Keratinocyte (primary cell): ENCODE data around the gene ANGPTL8. TPM values are rescaled to one million over a fixed set of nuclear protein-coding genes. Genes with fewer than 3 reads are reported as not detected.

Experiments
- DNase-seq: peaks from one replicate; pipeline ENCODE4 v3.0.0-alpha.2; 2011; ENCODE audit warnings: low read depth, missing footprints, low spot score
- FAIRE-seq: peaks from 2 replicates; lab custom pipeline; 2011; peaks lifted over from hg19 to GRCh38; lab: Jason Lieb, UNC
- H2AFZ ChIP-seq: 2 replicates; pipeline ENCODE4 v1.6.0; 2012; ENCODE audit warnings: low read length, control low read depth, inconsistent platforms; ENCODE audit not compliant: control insufficient read depth
- H3K27ac ChIP-seq: 2 replicates; pipeline ENCODE4 v1.5.1; 2011; ENCODE audit warnings: low read length; ENCODE audit not compliant: control insufficient read depth, insufficient read depth
- H3K27me3 ChIP-seq: 3 replicates; pipeline ENCODE4 v1.6.0; 2011; ENCODE audit warnings: low read length; ENCODE audit not compliant: control insufficient read depth, insufficient read depth; ENCODE audit errors: extremely low read depth
- H3K36me3 ChIP-seq, 2 experiments: 2 replicates in 1 of 2; 3 replicates in 1 of 2; pipeline ENCODE4 v1.5.1; 2011; ENCODE audit warnings: low read length in 2 of 2, mild to moderate bottlenecking in 1 of 2; ENCODE audit not compliant: control insufficient read depth in 2 of 2, insufficient read depth in 2 of 2; ENCODE audit errors: extremely low read depth in 1 of 2
- H3K4me1 ChIP-seq: 3 replicates; pipeline ENCODE4 v1.5.1; 2011; ENCODE audit warnings: low read length; ENCODE audit not compliant: control insufficient read depth, insufficient read depth; ENCODE audit errors: extremely low read depth
- H3K4me2 ChIP-seq: 3 replicates; pipeline ENCODE4 v1.6.0; 2011; ENCODE audit warnings: low read depth, low read length; ENCODE audit not compliant: control insufficient read depth, insufficient read depth; ENCODE audit errors: extremely low read depth
- H3K4me3 ChIP-seq, 3 experiments: fragments of 200-600 bp in 1 of 3; sonication (generic) in 1 of 3; 2 replicates in 2 of 3; 3 replicates in 1 of 3; pipeline ENCODE4 v1.5.1; 2011 to 2016; ENCODE audit warnings: low read length in 3 of 3, mild to moderate bottlenecking in 3 of 3, control low read depth in 2 of 3, inconsistent platforms in 1 of 3, low read depth in 1 of 3, mixed read lengths in 1 of 3, mixed run types in 1 of 3, moderate library complexity in 1 of 3; ENCODE audit not compliant: control insufficient read depth in 2 of 3, insufficient read depth in 2 of 3; ENCODE audit errors: extremely low read depth in 1 of 3
- H3K79me2 ChIP-seq: 2 replicates; pipeline ENCODE4 v1.6.0; 2012; ENCODE audit warnings: low read length; ENCODE audit not compliant: control insufficient read depth, insufficient read depth
- H3K9ac ChIP-seq: 3 replicates; pipeline ENCODE4 v1.6.0; 2011; ENCODE audit warnings: low read length; ENCODE audit not compliant: control insufficient read depth, insufficient read depth; ENCODE audit errors: extremely low read depth
- H3K9me1 ChIP-seq: 3 replicates; pipeline ENCODE4 v1.6.0; 2011; ENCODE audit warnings: low read length; ENCODE audit not compliant: control insufficient read depth, insufficient read depth; ENCODE audit errors: extremely low read depth
- H3K9me3 ChIP-seq: 2 replicates; pipeline ENCODE4 v1.5.1; 2012; ENCODE audit warnings: low read depth, low read length; ENCODE audit not compliant: control insufficient read depth
- H4K20me1 ChIP-seq: 3 replicates; pipeline ENCODE4 v1.6.0; 2011; ENCODE audit warnings: low read length; ENCODE audit not compliant: control insufficient read depth, insufficient read depth; ENCODE audit errors: extremely low read depth
- EZH2 ChIP-seq: IDR thresholded peaks from one replicate; pipeline ENCODE4 v1.6.1; 2012; ENCODE audit warnings: inconsistent platforms, mild to moderate bottlenecking, low read length, moderate library complexity
- dilution Hi-C: fragments of 300-500 bp; cut with MboI; formaldehyde crosslinking; loops from one replicate; pipeline ENCODE4 v1.7.0; 2020; ENCODE audit warnings: low sequenced_read_pairs; ENCODE audit not compliant: extremely low pct_ligation_motif_present
- polyA plus RNA-seq, 5 experiments: library from polyadenylated mRNA; depleted of rRNA in 3 of 5; stranded (reverse) in 3 of 5; stranded (forward) in 1 of 5; unstranded in 1 of 5; fragments of >200 nt; gene quantifications; 1 replicate in 1 of 5; 2 replicates in 3 of 5; 3 replicates in 1 of 5; pipeline versions ENCODE4 v1.2.1 to v1.2.3, GENCODE V29; 2011 to 2012; ENCODE audit warnings: missing spikeins in 2 of 5, low read depth in 1 of 5, low replicate concordance in 1 of 5
- TF ChIP-seq, protein P1 (sequence below), 3 experiments: IDR thresholded peaks in 1 of 3; conservative IDR thresholded peaks in 1 of 3; optimal IDR thresholded peaks in 1 of 3; 2 replicates in 2 of 3; 3 replicates in 1 of 3; pipeline versions ENCODE3 to v1.5.1; 2011; ENCODE audit warnings: low read length in 3 of 3, mild to moderate bottlenecking in 3 of 3, moderate library complexity in 2 of 3, control low read depth in 1 of 3, inconsistent platforms in 1 of 3; ENCODE audit not compliant: insufficient read depth in 2 of 3; ENCODE audit errors: extremely low read depth in 1 of 3

The ANGPTL8 gene
- polyA plus RNA-seq, 1 donor (not counting 4 experiments of a cell fraction or from before 2014, with no cell fraction given) = 0.18 TPM

DNA sequence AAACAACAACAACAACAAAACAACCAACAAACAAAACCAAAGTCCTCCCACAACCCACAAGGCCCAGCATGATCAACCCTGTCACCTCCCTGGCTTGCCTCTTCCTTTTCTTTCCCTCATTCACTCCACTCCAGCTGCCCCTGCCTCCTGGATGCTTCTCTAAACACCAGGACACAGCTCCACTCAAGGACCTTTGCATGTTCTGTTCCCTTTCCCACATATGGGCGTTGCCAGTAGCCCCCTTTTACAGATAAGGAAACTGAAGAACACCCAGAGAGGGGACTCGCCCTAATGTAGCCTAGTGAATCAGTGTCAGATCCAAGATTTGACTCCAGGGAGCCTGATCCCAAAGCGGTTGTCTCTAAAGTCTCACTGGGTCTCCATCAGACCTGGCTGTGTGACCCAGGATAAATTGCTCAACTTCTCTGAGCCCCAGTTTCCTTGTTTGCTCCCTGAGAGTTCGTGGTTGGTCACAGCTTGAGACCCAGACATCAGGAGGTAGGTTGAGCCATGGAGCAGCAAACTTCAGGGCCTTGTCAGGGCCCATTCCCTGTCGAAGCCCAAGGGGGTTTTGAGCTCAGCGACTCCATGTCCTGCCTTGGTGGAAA lies 25.9 kb downstream of the ANGPTL8 start:
- Histone ChIP-seq H3K9ac (peak overlapping the region; percentile 1), H3K79me2 (no peaks in the 10 kb centered on the region), H3K4me3 (no peak overlapping the region), H4K20me1 (no peaks in the 10 kb centered on the region), H3K27me3 (no peaks in the 10 kb centered on the region), H3K27ac (peak overlapping the region; percentile 5), H3K9me3 (no peaks in the 10 kb centered on the region), H3K4me2 (peak overlapping the region; percentile 39), H3K36me3 (no peaks in the 10 kb centered on the region), H3K4me1 (peaks cover 34% of the 10 kb centered on the region), H2AFZ (peak overlapping the region; percentile 35), H3K9me1 (no peaks in the 10 kb centered on the region)
- DNase-seq = no peak
- no peak for TF ChIP-seq EZH2
- TF ChIP-seq, protein P1, sequence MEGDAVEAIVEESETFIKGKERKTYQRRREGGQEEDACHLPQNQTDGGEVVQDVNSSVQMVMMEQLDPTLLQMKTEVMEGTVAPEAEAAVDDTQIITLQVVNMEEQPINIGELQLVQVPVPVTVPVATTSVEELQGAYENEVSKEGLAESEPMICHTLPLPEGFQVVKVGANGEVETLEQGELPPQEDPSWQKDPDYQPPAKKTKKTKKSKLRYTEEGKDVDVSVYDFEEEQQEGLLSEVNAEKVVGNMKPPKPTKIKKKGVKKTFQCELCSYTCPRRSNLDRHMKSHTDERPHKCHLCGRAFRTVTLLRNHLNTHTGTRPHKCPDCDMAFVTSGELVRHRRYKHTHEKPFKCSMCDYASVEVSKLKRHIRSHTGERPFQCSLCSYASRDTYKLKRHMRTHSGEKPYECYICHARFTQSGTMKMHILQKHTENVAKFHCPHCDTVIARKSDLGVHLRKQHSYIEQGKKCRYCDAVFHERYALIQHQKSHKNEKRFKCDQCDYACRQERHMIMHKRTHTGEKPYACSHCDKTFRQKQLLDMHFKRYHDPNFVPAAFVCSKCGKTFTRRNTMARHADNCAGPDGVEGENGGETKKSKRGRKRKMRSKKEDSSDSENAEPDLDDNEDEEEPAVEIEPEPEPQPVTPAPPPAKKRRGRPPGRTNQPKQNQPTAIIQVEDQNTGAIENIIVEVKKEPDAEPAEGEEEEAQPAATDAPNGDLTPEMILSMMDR (optimal IDR thresholded peaks at IDR 0.05 in 1 of 3, IDR thresholded peaks at IDR 0.05 in 1 of 3, conservative IDR thresholded peaks at IDR 0.05 in 1 of 3; ENCODE audit: extremely low read depth in 1 of 3, insufficient read depth in 2 of 3, low read length in 3 of 3) = no peak
- dilution Hi-C loops = no loop called here
- peak; percentile 92 for FAIRE-seq

DNA sequence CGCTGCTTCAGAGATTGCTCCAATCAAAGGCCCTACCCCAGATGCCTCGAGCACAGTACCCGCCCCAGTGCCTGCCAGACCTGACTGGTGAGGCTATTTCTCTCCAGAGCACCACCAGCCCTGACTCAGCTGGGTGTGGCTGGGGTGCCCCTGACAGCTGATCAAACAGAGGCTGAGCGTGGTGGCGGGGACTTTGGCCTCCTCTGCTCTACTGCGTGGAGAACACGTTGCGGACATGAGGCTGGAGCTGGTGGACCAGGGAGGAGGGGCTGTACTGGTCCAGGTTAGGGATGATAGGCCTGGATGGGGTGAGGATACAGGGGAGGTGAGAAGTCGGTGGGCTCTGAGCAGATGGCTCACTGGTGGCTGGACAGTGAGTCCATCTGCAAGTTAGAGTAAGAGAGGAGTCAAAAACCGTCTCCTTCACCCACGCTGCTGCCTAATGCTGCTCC lies 26.4 kb downstream of the ANGPTL8 start:
- Histone ChIP-seq H3K36me3 (no peaks in the 10 kb centered on the region), H3K4me1 (peaks cover 34% of the 10 kb centered on the region), H3K27ac (peak overlapping the region; percentile 5), H3K4me3 (no peak overlapping the region), H2AFZ (peak overlapping the region; percentile 35), H3K4me2 (peak overlapping the region; percentile 39), H3K9me3 (no peaks in the 10 kb centered on the region), H3K27me3 (no peaks in the 10 kb centered on the region), H3K79me2 (no peaks in the 10 kb centered on the region), H3K9ac (no peak overlapping the region), H4K20me1 (no peaks in the 10 kb centered on the region), H3K9me1 (no peaks in the 10 kb centered on the region)
- DNase-seq = peak; percentile 52
- FAIRE-seq = no peak
- TF ChIP-seq, protein P1 (optimal IDR thresholded peaks at IDR 0.05 in 1 of 3, IDR thresholded peaks at IDR 0.05 in 1 of 3, conservative IDR thresholded peaks at IDR 0.05 in 1 of 3; ENCODE audit: extremely low read depth in 1 of 3, insufficient read depth in 2 of 3, low read length in 3 of 3) = no peak
- TF ChIP-seq EZH2 = no peak
- dilution Hi-C loops = no loop called here
